Prostate gland (tissue), 2 donors: ENCODE data around the gene PDE6A. TPM values are rescaled to one million over a fixed set of nuclear protein-coding genes. Genes with fewer than 3 reads are reported as not detected.
A peak's percentile ranks its signal among the peaks of the same experiment; 100 is the strongest.

Source experiments
- DNase-seq: peaks from one replicate; pipeline ENCODE4 v3.0.0-alpha.2; 2019; ENCODE audit warnings: low spot score
- H3K27ac ChIP-seq, 2 donors: fragments of 200-600 bp; sonication (generic); 2 replicates each; pipeline ENCODE4 v1.5.1; 2017 to 2019
- H3K27me3 ChIP-seq: fragments of 200-600 bp; sonication (generic); replicated peaks from 2 replicates; pipeline ENCODE4 v1.5.1; 2019; ENCODE audit not compliant: insufficient read depth
- H3K36me3 ChIP-seq, 2 donors: fragments of 200-600 bp; sonication (generic); 1 replicate in 1 of 2; 2 replicates in 1 of 2; pipeline versions ENCODE4 v1.5.1 to v1.8.1; 2017 to 2019
- H3K4me1 ChIP-seq: fragments of 200-600 bp; sonication (generic); replicated peaks from 2 replicates; pipeline ENCODE4 v1.5.1; 2019
- H3K4me3 ChIP-seq, 2 donors: fragments of 200-600 bp; sonication (generic); 2 replicates each; pipeline ENCODE4 v1.5.1; 2017 to 2019
- H3K9me3 ChIP-seq: fragments of 200-600 bp; sonication (generic); 2 replicates; pipeline ENCODE4 v1.5.1; 2017
- CTCF ChIP-seq, 4 experiments: fragments of 200-600 bp in 2 of 4; fragments of 450-650 bp in 2 of 4; sonication (generic) in 2 of 4; IDR thresholded peaks; 1 replicate in 3 of 4; 2 replicates in 1 of 4; pipeline ENCODE4 v1.5.1; 2016 to 2019; ENCODE audit warnings: antibody characterized with exemption in 4 of 4, mild to moderate bottlenecking in 2 of 4, moderate library complexity in 2 of 4
- POLR2A ChIP-seq: fragments of 450-650 bp; IDR thresholded peaks from one replicate; pipeline ENCODE4 v1.6.1; 2016; ENCODE audit warnings: antibody characterized with exemption, mild to moderate bottlenecking
- POLR2AphosphoS5 ChIP-seq: sonication (generic); formaldehyde crosslinking; IDR thresholded peaks from one replicate; pipeline ENCODE4 v1.6.1; 2017; ENCODE audit warnings: antibody characterized with exemption
- WGBS: methylation state at CpG from one replicate; pipeline ENCODE4 v1.1.5; 2018; 5-methylcytosine and 5-hydroxymethylcytosine counted together
- intact Hi-C: fragments of 100-400 bp; cut with DNase I; formaldehyde crosslinking; loops from one replicate; pipeline ENCODE4 v1.14.2; 2022
- total RNA-seq, 2 donors: library from RNA; depleted of rRNA; stranded (reverse); fragments of >200 nt; gene quantifications; one replicate each; pipeline ENCODE4 v1.1.0, GENCODE V29; 2016

Gene PDE6A
- total RNA-seq, 2 donors from 2014 or later: 0.91 TPM; not detected in 1

- H3K4me1 ChIP-seq: peaks cover 5% of the 10 kb centered on the region
- peak; percentile 63 for DNase-seq
- H3K27me3 ChIP-seq: no peaks in the 10 kb centered on the region
- TF ChIP-seq CTCF (IDR thresholded peaks at IDR 0.05) (no peak), POLR2A (no peak), POLR2AphosphoS5 (peak; percentile 83)
- H3K27ac ChIP-seq: peak overlapping the region in 1 of 2 donors; percentile 36
- 44% methylated on average over 4 of the region's 4 CpGs for WGBS
- H3K4me3 ChIP-seq: no peak overlapping the region
- intact Hi-C loops: no loop called here
- no peaks in the 10 kb centered on the region for H3K9me3 ChIP-seq
- no peaks in the 10 kb centered on the region for H3K36me3 ChIP-seq
Observed at GRCh38 chr5:149857499-149857898, 87.1 kb downstream of the PDE6A start.

GRCh38 chr5:149855366-149855765, 89.2 kb downstream of the PDE6A start:
- intact Hi-C loops: no loop called here
- Histone ChIP-seq H3K36me3 (no peaks in the 10 kb centered on the region), H3K4me1 (peaks cover 5% of the 10 kb centered on the region), H3K4me3 (no peak overlapping the region), H3K27me3 (no peaks in the 10 kb centered on the region), H3K27ac (no peak overlapping the region), H3K9me3 (no peaks in the 10 kb centered on the region)
- no peak for TF ChIP-seq POLR2A
- TF ChIP-seq CTCF (IDR thresholded peaks at IDR 0.05): no peak
- TF ChIP-seq POLR2AphosphoS5: no peak
- no peak for DNase-seq
- WGBS: 69% methylated on average over 4 of the region's 4 CpGs

- no peak for DNase-seq
- no peak overlapping the region for H3K27ac ChIP-seq
- H3K9me3 ChIP-seq: no peaks in the 10 kb centered on the region
- peaks cover 5% of the 10 kb centered on the region for H3K4me1 ChIP-seq
- no peaks in the 10 kb centered on the region for H3K36me3 ChIP-seq
- no peak overlapping the region for H3K4me3 ChIP-seq
- intact Hi-C loops: loop anchor here (5.0 kb wide), 1 partner anchor 107 kb away; the partner anchor contains the start of gene SLC26A2
- no peaks in the 10 kb centered on the region for H3K27me3 ChIP-seq
- 77% methylated on average over 3 of the region's 3 CpGs for WGBS
- no peak for TF ChIP-seq POLR2A
- no peak for TF ChIP-seq POLR2AphosphoS5
- TF ChIP-seq CTCF (IDR thresholded peaks at IDR 0.05): no peak
Observed at GRCh38 chr5:149854866-149855265, 89.7 kb downstream of the PDE6A start.

- H3K4me1 ChIP-seq: peaks cover 5% of the 10 kb centered on the region
- no peak for TF ChIP-seq POLR2AphosphoS5
- intact Hi-C loops: loop anchor here (2.0 to 5.0 kb wide), 2 partner anchors 109 to 217 kb away; partner anchors contain the start of gene SLC26A2
- H3K27ac ChIP-seq: no peak overlapping the region
- no peaks in the 10 kb centered on the region for H3K36me3 ChIP-seq
- 79% methylated on average over 3 of the region's 3 CpGs for WGBS
- no peak overlapping the region for H3K4me3 ChIP-seq
- DNase-seq: no peak
- no peaks in the 10 kb centered on the region for H3K9me3 ChIP-seq
- no peaks in the 10 kb centered on the region for H3K27me3 ChIP-seq
Observed at GRCh38 chr5:149853701-149854100, 90.9 kb downstream of the PDE6A start.

GRCh38 chr5:149853331-149853648, 91.3 kb downstream of the PDE6A start:
- intact Hi-C loops: loop anchor here (2.0 to 5.0 kb wide), 2 partner anchors 109 to 216 kb away; partner anchors contain the start of gene SLC26A2
- DNase-seq: no peak
- Histone ChIP-seq H3K4me1 (peaks cover 5% of the 10 kb centered on the region), H3K27ac (no peak overlapping the region), H3K9me3 (no peaks in the 10 kb centered on the region), H3K27me3 (no peaks in the 10 kb centered on the region), H3K4me3 (no peak overlapping the region), H3K36me3 (no peaks in the 10 kb centered on the region)
- 70% methylated on average over 4 of the region's 4 CpGs for WGBS
- TF ChIP-seq POLR2A: no peak
- TF ChIP-seq POLR2AphosphoS5: no peak
- no peak for TF ChIP-seq CTCF (IDR thresholded peaks at IDR 0.05)
